ENCODE data around the gene GLT1D1. TPM values are rescaled to one million over a fixed set of nuclear protein-coding genes. Genes with fewer than 3 reads are reported as not detected.
"Not testable (repeated sequence)": the region's sequence is repeated elsewhere in the genome, so short reads cannot be mapped to it uniquely, and the experiment has no call there.

GLT1D1 gene
- total RNA-seq (under 1 TPM in 5 of 9 donors, not detected in 4; 0.18 to 0.50 (median 0.28) TPM), polyA plus RNA-seq (under 1 TPM; 0.07 to 0.40 (median 0.38) TPM)
- long read RNA-seq, donor 1: 0 reads
- long read RNA-seq, donor 2: 0 reads
- long read RNA-seq, donor 3: 0 reads
- long read RNA-seq, donor 4: 0 reads
- long read RNA-seq, donor 5: 0 reads
- long read RNA-seq, donor 6: 0 reads
- long read RNA-seq, donor 7: 0 reads
- long read RNA-seq, donor 8: 0 reads
- long read RNA-seq, donor 9: 0 reads
- long read RNA-seq, donor 10: 0 reads

- intact Hi-C loops (cut with DNase I): no loop called here
- 3 to 70% (median 23%) methylated on average over 2 to 56 of the region's 56 CpGs for WGBS, 4 donors
- no peak within 1 kb of the TSS for H3K27ac ChIP-seq
Observed at GRCh38 chr12:128852885-128853599, at the start of gene GLT1D1. Gene GLT1D1, plus strand, starts transcription at chr12:128853478. Its CDS starts 104 bp downstream, at chr12:128853582.

GRCh38 chr12:128803788-128804187, 49.5 kb upstream of the GLT1D1 start:
- WGBS, 4 donors: 94 to 99% (median 98%) methylated on average over 9 of the region's 9 CpGs
- Histone ChIP-seq H3K4me3 (no peak overlapping the region), H3K27ac (no peak overlapping the region), H3K27me3 (no peaks in the 10 kb centered on the region), H3K9me3 (replicated peaks in 1 of 3) (no peaks in the 10 kb centered on the region), H3K4me1 (replicated peaks in 1 of 2) (peaks cover 0 to 5% of the 10 kb centered on the region in 2 donors), H3K36me3 (replicated peaks in 1 of 2) (peaks cover 0 to 44% of the 10 kb centered on the region in 2 donors)
- intact Hi-C loops (cut with DNase I): no loop called here
- TF ChIP-seq POLR2A (IDR thresholded peaks at IDR 0.05): no peak
- TF ChIP-seq CTCF (IDR thresholded peaks at IDR 0.05): no peak
- DNase-seq: no peak

More at GRCh38 chr12:128852885-128853599, at the start of gene GLT1D1:
- DNase-seq: no peak
- H3K4me3 ChIP-seq: peak within 1 kb of the TSS in 1 of 4 donors; percentile 23
- peaks cover 12% of the 10 kb centered on the region for H3K27me3 ChIP-seq
- H3K36me3 ChIP-seq (replicated peaks in 1 of 2): no peaks in the 10 kb centered on the region
- no peaks in the 10 kb centered on the region for H3K9me3 ChIP-seq (replicated peaks in 1 of 3)
- no peaks in the 10 kb centered on the region for H3K4me1 ChIP-seq (replicated peaks in 1 of 2)
- no peak for TF ChIP-seq CTCF (IDR thresholded peaks at IDR 0.05)

- DNase-seq: no peak
- H3K27ac ChIP-seq: no peak overlapping the region
- intact Hi-C loops (cut with DNase I): no loop called here
- H3K4me1 ChIP-seq (replicated peaks in 1 of 2): peaks cover 0 to 5% of the 10 kb centered on the region in 2 donors
- 93 to 99% (median 97%) methylated on average over 8 of the region's 8 CpGs for WGBS, 4 donors
- H3K4me3 ChIP-seq: no peak overlapping the region
- no peaks in the 10 kb centered on the region for H3K9me3 ChIP-seq (replicated peaks in 1 of 3)
- no peaks in the 10 kb centered on the region for H3K27me3 ChIP-seq
- H3K36me3 ChIP-seq (replicated peaks in 1 of 2): peaks cover 0 to 39% of the 10 kb centered on the region in 2 donors
- TF ChIP-seq CTCF (IDR thresholded peaks at IDR 0.05) (no peak), POLR2A (IDR thresholded peaks at IDR 0.05) (no peak)
Observed at GRCh38 chr12:128804762-128805161, 48.5 kb upstream of the GLT1D1 start.

GRCh38 chr12:128805406-128805805, 47.9 kb upstream of the GLT1D1 start:
- H3K4me3 ChIP-seq; H3K9me3 ChIP-seq (replicated peaks in 1 of 3); H3K27ac ChIP-seq; DNase-seq; H3K27me3 ChIP-seq; intact Hi-C loops (cut with DNase I): not testable (repeated sequence)
- Histone ChIP-seq H3K36me3 (replicated peaks in 1 of 2) (peaks cover 0 to 33% of the 10 kb centered on the region in 2 donors), H3K4me1 (replicated peaks in 1 of 2) (peaks cover 0 to 11% of the 10 kb centered on the region in 2 donors)
- WGBS, 4 donors: 92 to 98% (median 97%) methylated on average over 5 of the region's 5 CpGs

Measured in adrenal gland (tissue), 19 donors.